Transverse colon (tissue), 4 donors: ENCODE data around the gene CKB. TPM values are rescaled to one million over a fixed set of nuclear protein-coding genes. Genes with fewer than 3 reads are reported as not detected.
A peak's percentile ranks its signal among the peaks of the same experiment; 100 is the strongest.

Experiments
- DNase-seq: peaks from one replicate; pipeline ENCODE4 v3.0.0-alpha.2; 2019
- H3K27ac ChIP-seq, 4 donors: fragments of 200-600 bp; sonication (generic); 2 replicates each; pipeline ENCODE4 v1.5.1; 2016 to 2018; ENCODE audit warnings: inconsistent platforms in 4 of 4
- H3K27me3 ChIP-seq: fragments of 200-600 bp; sonication (generic); 2 replicates; pipeline ENCODE4 v1.5.1; 2017; ENCODE audit warnings: inconsistent platforms
- H3K36me3 ChIP-seq, 4 donors: fragments of 200-600 bp; sonication (generic); 2 replicates each; pipeline ENCODE4 v1.5.1; 2017 to 2019; ENCODE audit warnings: inconsistent platforms in 4 of 4
- H3K4me1 ChIP-seq, 4 donors: fragments of 200-600 bp; sonication (generic); 2 replicates each; pipeline ENCODE4 v1.5.1; 2017 to 2020; ENCODE audit warnings: inconsistent platforms in 4 of 4
- H3K4me3 ChIP-seq, 4 donors: fragments of 200-600 bp; sonication (generic); 1 replicate in 1 of 4; 2 replicates in 3 of 4; pipeline versions ENCODE4 v1.5.1 to v1.6.1; 2017 to 2019; ENCODE audit warnings: inconsistent platforms in 4 of 4
- H3K9me3 ChIP-seq, 2 donors: fragments of 200-600 bp; sonication (generic); 2 replicates each; pipeline ENCODE4 v1.5.1; 2017 to 2019; ENCODE audit warnings: inconsistent platforms in 2 of 2
- EP300 ChIP-seq: sonication (generic); formaldehyde crosslinking; IDR thresholded peaks from one replicate; pipeline ENCODE4 v1.6.1; 2017; ENCODE audit warnings: antibody characterized with exemption, low read depth
- POLR2A ChIP-seq: fragments of 450-650 bp; IDR thresholded peaks from one replicate; pipeline ENCODE4 v1.6.1; 2016; ENCODE audit warnings: antibody characterized with exemption, mild to moderate bottlenecking, moderate library complexity
- POLR2AphosphoS5 ChIP-seq, 3 donors: sonication (generic); formaldehyde crosslinking; IDR thresholded peaks; one replicate each; pipeline ENCODE4 v1.6.1; 2016; ENCODE audit warnings: antibody characterized with exemption in 3 of 3
- WGBS, 2 donors: methylation state at CpG; one replicate each; pipeline ENCODE4 v1.1.5; 2018; ENCODE audit warnings: low coverage in 1 of 2; 5-methylcytosine and 5-hydroxymethylcytosine counted together
- in situ Hi-C, 4 donors: fragments of 200-750 bp; cut with MboI; loops; one replicate each; pipeline versions ENCODE4 v1.15.0 to v1.15.1; 2017; ENCODE audit warnings: low sequenced_read_pairs in 3 of 4, low pct_ligation_motif_present in 1 of 4, low pct_unique_long_range_greater_than_20kb in 1 of 4
- intact Hi-C: fragments of 100-400 bp; cut with DNase I; formaldehyde crosslinking; loops from one replicate; pipeline ENCODE4 v1.15.1; 2023; ENCODE audit warnings: low total_unique reads
- total RNA-seq, 4 donors: library from RNA; depleted of rRNA; stranded (reverse); fragments of >200 nt; gene quantifications; one replicate each; pipeline ENCODE4 v1.1.0, GENCODE V29; 2016
- TF ChIP-seq, protein P1 (sequence below), 5 experiments: fragments of 200-600 bp in 3 of 5; fragments of 450-650 bp in 2 of 5; sonication (generic) in 3 of 5; IDR thresholded peaks; 1 replicate in 2 of 5; 2 replicates in 3 of 5; pipeline ENCODE4 v1.5.1; 2016 to 2017; ENCODE audit warnings: antibody characterized with exemption in 5 of 5, inconsistent platforms in 3 of 5, mild to moderate bottlenecking in 2 of 5, moderate library complexity in 1 of 5

CKB gene
- total RNA-seq, 4 donors from 2014 or later = 504 to 5,877 (median 3,263) TPM

DNA sequence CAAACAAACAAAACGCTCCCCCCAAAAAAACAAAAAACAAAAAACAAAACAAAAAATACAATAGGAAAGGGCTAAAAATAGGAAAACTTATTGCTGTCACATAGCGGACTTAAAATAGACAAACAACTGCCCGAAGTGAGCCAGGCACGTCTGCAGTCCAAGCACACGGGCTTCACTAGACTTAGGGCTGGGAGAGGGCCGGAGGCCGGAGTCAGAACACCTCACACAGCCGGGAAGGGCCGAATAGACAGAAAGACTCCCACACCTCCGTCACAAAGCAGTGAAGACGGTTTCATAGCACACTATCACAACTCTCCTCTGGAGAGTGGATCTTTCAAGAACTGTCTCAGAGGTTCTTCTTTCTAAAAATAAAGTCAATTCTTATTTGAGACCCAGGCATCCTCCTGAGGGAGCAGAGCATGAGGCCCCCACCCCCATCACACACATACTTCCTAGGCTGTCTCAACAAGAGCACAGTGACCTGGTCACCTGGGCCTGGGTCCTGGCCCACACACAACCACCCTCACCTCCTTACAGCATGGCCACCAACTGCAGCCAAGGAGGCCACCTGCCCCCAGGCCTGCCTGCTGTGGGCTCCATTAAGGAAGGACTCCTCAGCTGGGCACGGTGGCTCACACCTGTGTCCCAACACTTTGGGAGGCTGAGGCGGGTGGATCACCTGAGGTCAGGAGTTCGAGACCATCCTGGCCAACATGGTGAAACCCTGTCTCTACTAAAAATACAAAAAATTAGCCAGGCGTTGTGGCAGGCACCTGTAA is 33.1 kb upstream of the CKB start:
- 73 to 85% methylated on average over 8 to 15 of the region's 15 CpGs for WGBS, 2 donors
- in situ Hi-C loops (loop anchor here in 1 of 4 donors (10.0 kb wide), 1 partner anchor 51 kb away; no protein-coding TSS in a partner anchor), intact Hi-C loops (no loop called here)
- Histone ChIP-seq H3K4me1 (peaks cover 17 to 61% (median 28%) of the 10 kb centered on the region in 4 donors), H3K27ac (peak overlapping the region in 1 of 4 donors; percentile 13), H3K9me3 (no peaks in the 10 kb centered on the region), H3K4me3 (no peak overlapping the region), H3K36me3 (peaks cover 0 to 20% (median 4%) of the 10 kb centered on the region in 4 donors), H3K27me3 (no peaks in the 10 kb centered on the region)
- TF ChIP-seq POLR2A (no peak), POLR2AphosphoS5 (IDR thresholded peaks at IDR 0.05) (no peak), EP300 (no peak)
- DNase-seq = no peak

DNA sequence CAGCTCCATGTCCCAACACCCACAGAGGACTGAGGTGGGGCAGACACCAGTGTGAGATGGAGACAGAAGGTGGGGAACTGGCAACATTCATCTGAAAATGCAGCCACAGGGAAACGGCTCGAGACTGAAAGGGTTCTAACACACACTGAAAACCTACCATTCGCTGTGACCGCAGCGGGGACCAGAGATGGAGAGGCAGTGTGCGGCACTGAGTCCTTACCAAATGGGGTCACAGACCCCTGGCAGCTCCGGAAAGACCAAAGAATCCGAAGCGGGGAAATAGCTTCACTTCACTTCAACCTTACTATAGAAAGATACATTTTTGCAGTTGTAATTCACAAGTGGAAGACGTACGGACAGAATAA is 30.2 kb upstream of the CKB start:
- Histone ChIP-seq H3K36me3 (no peaks in the 10 kb centered on the region), H3K9me3 (no peaks in the 10 kb centered on the region), H3K27ac (peak overlapping the region; percentile 72 to 89 (median 82)), H3K27me3 (no peaks in the 10 kb centered on the region), H3K4me1 (peaks cover 25 to 50% (median 28%) of the 10 kb centered on the region in 4 donors), H3K4me3 (no peak overlapping the region)
- peak; percentile 6 for DNase-seq
- TF ChIP-seq POLR2AphosphoS5 (IDR thresholded peaks at IDR 0.05) (no peak), POLR2A (no peak), EP300 (no peak)
- TF ChIP-seq, protein P1, sequence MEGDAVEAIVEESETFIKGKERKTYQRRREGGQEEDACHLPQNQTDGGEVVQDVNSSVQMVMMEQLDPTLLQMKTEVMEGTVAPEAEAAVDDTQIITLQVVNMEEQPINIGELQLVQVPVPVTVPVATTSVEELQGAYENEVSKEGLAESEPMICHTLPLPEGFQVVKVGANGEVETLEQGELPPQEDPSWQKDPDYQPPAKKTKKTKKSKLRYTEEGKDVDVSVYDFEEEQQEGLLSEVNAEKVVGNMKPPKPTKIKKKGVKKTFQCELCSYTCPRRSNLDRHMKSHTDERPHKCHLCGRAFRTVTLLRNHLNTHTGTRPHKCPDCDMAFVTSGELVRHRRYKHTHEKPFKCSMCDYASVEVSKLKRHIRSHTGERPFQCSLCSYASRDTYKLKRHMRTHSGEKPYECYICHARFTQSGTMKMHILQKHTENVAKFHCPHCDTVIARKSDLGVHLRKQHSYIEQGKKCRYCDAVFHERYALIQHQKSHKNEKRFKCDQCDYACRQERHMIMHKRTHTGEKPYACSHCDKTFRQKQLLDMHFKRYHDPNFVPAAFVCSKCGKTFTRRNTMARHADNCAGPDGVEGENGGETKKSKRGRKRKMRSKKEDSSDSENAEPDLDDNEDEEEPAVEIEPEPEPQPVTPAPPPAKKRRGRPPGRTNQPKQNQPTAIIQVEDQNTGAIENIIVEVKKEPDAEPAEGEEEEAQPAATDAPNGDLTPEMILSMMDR (IDR thresholded peaks at IDR 0.05) = no peak
- in situ Hi-C loops (loop anchor here in 1 of 4 donors (10.0 kb wide), 1 partner anchor 48 kb away; no protein-coding TSS in a partner anchor), intact Hi-C loops (loop anchor here (1.0 kb wide), 1 partner anchor 25 kb away; no protein-coding TSS in a partner anchor)
- WGBS, 2 donors = 97 to 100% methylated on average over 2 to 11 of the region's 11 CpGs

DNA sequence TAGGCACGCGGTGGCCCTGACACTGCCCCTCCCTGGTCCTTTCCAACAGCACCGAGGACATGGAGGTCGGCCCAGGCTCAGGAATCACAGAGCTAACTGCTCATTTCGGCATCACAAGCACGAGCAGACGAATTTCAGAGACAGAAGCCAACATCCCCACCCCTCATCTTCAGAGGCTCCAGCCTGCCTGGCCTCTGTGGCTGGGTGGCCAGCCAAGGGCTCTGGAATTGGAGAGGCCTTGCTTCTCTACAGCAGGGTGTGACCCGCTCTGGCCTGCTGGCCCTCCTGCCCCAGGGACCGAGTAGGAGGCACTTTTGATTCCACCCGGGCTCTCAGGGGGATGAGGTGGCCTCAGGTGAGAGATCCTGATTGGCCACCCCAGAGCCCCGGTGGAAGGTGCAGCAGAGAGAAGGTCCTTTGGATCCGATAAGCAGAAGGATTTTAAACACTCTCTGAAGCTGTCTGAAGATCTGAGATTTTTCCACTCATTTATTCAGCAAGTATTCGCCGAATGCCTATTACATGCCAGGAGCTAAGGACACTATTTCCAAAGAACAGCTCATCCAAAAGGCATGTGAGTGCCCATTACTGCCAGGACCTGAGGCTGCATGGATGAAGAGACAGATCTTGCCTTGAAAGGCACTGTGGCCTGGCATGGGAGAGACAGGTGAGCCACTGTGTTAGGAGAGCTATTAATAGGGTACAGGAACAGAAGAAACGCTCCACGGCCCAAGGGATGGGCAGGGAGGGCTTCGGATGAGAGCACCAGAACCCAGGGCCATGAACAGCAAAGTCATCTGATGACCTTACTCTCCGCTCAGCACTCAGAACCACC is 29.6 kb upstream of the CKB start:
- 62 to 72% methylated on average over 5 to 17 of the region's 18 CpGs for WGBS, 2 donors
- in situ Hi-C loops (loop anchor here in 1 of 4 donors (10.0 kb wide), 1 partner anchor 47 kb away; no protein-coding TSS in a partner anchor), intact Hi-C loops (no loop called here)
- TF ChIP-seq EP300 (no peak), POLR2AphosphoS5 (IDR thresholded peaks at IDR 0.05) (no peak), POLR2A (no peak)
- TF ChIP-seq, protein P1 (IDR thresholded peaks at IDR 0.05) = no peak
- Histone ChIP-seq H3K9me3 (no peaks in the 10 kb centered on the region), H3K4me3 (no peak overlapping the region), H3K27me3 (no peaks in the 10 kb centered on the region), H3K4me1 (peaks cover 23 to 44% (median 28%) of the 10 kb centered on the region in 4 donors), H3K27ac (peak overlapping the region; percentile 72 to 89 (median 82)), H3K36me3 (no peaks in the 10 kb centered on the region)
- DNase-seq = no peak

DNA sequence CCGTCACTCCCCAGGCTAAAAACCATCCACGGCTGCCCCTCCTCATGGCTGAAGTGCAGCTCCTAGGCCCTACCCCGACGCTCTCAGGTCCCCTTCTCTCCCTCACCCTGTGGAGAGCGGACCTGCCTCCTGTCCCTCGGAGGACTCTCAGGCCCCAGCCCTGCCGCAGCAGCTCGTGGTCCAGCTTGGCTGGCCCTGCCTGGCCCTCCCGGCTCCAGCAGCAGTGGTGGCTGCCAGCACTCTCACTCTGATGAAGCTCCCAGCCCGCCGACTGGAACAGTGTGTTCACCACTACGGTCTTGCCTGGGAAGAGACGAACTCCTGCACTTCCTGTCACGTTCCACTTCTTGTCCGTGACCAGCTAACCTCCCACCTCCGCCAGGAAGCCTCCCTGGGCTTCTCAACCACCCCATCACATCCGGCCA is 28.7 kb upstream of the CKB start:
- H3K4me1 ChIP-seq = peaks cover 21 to 40% (median 30%) of the 10 kb centered on the region in 4 donors
- H3K27me3 ChIP-seq = no peaks in the 10 kb centered on the region
- in situ Hi-C loops (loop anchor here in 1 of 4 donors (10.0 kb wide), 1 partner anchor 47 kb away; no protein-coding TSS in a partner anchor), intact Hi-C loops (no loop called here)
- 71% methylated on average over 17 of the region's 17 CpGs; no CpG with 5 or more reads in 1 of the 2 donors for WGBS, 2 donors
- no peak for TF ChIP-seq POLR2A
- TF ChIP-seq POLR2AphosphoS5 (IDR thresholded peaks at IDR 0.05) = peak in 2 of 3 donors; percentile 19 to 30
- peak overlapping the region in 1 of 4 donors; percentile 15 for H3K4me3 ChIP-seq
- DNase-seq = no peak
- H3K9me3 ChIP-seq = no peaks in the 10 kb centered on the region
- H3K36me3 ChIP-seq = no peaks in the 10 kb centered on the region
- peak overlapping the region; percentile 72 to 89 (median 82) for H3K27ac ChIP-seq
